ENCODE measurements around the gene CLASRP.

Gene CLASRP

DNA sequence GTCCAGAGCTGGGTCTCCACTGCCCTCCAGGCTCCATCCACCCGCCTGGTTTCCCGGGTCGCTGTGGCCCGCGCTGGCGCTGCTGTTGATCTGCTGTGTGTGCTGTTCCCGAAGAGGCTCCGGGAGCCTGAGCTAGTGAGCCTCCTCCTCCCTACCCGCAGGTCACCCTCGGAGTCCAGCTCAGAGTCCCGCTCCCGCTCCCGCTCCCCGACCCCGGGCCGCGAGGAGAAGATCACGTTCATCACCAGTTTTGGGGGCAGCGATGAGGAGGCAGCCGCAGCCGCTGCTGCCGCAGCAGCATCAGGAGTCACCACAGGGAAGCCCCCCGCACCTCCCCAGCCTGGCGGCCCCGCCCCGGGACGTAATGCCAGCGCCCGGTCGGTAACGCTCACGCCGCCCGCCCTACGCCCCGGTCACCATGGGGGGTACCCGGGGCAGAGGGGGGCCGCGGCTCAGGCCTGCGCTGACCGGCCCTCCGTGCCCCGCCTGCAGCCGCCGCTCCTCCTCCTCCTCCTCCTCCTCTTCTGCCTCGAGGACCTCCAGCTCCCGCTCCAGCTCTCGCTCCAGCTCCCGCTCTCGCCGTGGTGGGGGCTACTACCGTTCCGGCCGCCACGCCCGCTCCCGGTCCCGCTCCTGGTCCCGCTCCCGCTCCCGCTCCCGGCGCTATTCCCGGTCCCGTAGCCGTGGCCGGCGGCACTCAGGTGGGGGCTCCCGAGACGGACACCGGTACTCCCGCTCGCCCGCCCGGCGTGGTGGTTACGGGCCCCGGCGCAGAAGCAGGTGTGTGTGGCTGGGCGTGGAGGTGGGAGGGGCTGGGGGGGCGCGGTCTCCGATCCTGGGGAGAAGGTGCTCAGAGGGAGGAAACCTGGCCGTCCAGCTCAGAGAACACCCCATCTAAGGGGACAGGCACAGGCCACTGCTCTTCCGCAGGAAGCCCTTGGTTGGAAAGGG lies 25.3 kb downstream of the CLASRP start:
- no peak for DNase-seq

DNA sequence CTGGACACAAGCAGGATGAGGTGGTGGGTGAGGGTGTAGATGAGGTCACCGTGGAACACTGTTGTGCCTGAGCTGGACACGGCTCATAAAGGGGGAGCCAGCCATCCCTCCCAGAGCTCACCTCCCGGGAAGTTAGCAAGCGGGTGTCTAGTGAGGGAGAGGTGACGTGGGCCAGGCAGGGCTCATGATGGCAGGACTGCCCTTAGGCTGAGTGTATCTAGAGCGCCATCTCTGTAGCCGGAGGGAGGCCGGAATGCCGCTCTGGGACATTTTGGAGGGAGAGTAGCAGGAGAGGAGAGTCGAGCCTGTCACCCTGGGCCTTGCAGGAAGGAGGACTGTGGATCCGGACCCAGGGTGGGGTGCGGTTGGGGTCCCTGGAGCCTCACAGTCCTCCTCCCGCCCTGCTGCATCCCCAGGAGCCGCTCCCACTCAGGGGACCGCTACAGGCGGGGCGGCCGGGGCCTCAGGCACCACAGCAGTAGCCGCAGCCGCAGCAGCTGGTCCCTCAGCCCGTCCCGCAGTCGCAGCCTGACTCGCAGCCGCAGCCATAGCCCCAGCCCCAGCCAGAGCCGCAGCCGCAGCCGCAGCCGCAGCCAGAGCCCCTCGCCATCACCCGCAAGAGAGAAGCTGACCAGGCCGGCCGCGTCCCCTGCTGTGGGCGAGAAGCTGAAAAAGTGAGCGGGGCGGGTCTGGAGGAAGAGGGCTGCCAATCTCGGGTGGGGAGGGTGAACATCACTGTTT lies 28.2 kb downstream of the CLASRP start:
- no peak for DNase-seq

DNA sequence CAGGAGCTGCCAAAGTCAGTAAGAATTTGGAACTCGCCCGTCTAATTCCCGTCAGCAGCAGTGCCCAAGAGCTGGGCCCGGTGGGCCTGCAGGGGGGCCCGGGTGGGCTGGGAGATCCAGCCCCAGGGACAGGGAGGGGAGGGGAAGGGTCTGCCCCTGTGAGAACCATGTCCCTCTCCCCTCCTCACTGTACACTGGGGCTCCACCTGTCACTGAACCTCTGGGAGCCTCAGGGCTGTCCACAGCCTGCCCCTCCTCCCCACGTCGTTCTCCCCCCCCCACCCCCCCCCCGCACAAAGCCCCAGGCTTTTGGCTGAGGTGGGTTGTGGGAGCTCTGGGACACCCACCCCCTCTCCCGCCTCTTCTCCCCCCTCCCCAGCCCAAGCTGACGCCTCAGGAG lies 29.2 kb downstream of the CLASRP start:
- no peak for DNase-seq

DNA sequence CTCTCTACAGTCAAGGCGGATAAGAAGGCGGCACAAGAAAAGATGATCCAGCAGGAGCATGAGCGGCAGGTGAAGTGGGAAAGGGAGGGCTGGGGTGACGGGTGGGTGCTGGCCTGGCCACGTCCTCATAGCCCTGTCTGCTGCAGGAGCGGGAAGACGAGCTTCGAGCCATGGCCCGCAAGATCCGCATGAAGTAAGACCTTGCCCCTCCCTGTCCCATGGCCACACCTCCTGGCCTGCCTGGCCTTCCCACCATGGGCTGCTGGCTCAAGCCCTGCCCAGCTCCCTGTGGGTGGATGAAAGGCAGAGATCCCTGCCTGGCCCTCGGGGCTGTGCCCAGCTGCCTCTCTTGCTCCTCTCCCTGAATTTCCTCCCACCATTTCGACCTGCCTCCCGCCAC lies 30.2 kb downstream of the CLASRP start:
- DNase-seq = no peak

DNA sequence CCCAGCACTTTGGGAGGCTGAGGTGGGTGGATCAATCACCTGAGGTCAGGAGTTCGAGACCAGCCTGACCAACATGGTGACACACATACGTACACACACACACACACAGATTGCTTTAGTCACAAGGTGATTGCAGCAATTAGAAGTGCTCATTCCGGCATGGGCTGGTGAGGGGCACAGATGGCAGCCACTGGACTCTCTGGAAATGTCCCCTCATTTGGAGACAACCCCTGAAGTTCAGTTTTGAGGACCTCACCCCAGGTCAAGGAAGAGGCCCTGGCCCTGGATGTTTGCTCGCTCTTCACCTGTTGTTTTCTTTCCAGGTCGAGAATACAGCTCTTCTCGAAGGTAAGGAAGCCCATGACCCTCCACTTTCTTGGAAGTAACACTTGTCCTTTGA lies 31.4 kb downstream of the CLASRP start:
- DNase-seq = no peak

DNA sequence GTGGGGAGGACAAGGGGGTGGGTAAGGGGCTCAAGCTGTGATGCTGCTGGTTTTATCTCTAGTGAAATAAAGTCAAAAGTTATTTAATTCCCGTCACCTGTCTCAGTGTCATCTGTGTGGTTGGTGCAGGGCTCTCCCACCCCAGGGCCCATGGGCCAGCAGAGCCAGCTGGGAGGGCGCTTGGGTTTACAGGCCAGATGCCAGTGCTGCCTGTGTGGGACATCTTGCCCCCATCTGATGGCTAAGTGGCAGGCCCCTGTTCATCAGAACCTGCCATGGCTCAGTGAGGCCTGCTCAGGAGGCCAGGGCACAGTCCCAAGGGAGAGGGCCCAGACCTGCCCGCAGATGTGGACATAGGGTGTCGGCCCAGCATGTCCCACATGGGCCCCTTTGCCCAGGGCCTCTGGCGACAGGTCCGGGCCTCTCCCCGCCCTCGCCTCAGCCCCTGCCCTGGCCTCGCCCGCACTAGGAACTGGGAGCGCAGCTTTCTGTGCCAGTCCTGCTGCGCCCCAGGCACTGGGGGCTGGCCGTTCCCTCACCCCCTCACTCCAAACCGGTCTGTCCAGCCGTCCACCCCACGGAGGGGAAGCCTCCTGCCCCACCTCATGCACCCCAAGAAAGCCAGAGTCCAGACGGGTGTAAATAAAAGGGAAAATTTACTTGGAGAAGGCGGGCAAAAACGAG lies 32.2 kb downstream of the CLASRP start:
- DNase-seq = no peak

DNA sequence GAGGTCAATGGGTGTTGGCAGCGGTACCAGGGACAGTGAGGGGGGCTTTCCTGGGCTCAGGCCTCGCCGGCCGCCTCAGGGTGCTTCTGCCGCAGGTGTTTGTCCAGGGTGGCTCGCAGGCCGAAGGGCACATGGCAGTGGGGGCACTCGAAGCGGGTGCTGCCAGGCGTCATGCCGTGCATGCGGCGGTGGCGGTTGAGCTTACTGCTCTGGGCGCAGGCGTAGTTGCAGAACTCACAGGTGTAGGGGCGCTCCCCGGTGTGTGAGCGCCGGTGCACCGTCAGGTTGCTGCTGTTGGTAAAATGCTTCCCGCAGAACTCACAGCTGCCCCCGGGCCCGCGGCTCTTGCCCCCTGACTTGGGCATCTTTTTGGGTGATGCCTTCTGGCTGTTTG lies 32.7 kb downstream of the CLASRP start:
- DNase-seq = no peak

DNA sequence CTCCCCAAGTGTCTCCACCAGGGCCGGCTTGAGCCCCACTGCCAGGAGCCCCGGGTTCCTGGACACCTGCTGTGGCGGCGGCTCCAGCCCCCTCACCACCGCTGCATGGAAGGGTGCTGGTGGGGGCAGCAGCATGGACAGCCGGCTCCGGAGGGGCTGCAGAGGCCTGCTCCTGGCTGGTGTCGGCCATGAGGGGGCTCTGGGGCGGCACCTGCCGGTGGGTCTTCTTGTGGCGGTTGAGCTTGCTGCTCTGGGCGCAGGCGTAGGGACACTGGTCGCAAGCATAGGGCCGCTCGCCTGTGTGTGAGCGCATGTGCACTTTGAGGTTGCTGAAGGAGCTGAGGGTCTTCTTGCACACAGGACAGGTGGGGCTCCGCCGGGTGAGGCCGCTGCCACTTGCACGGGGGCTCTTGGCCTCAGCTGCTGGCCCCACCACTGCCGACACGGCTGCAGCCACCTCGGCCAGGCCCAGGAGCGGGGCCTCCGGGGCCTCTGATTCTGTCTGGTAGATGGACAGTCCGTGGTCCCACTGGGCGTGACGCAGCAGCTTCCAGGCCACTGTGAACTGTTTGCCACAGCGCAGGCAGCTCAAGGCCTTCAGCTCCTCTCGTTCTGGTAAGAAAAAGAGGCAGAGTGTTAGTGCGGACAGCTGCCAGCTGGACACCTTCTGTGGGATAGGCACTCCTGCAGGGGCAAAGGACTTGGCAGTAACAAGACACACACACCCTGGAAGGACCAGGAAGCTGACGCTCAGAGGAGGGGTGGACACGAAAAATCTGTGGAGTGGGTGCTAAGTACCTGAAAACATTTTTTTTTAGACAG lies 33.3 kb downstream of the CLASRP start:
- no peak for DNase-seq

DNA sequence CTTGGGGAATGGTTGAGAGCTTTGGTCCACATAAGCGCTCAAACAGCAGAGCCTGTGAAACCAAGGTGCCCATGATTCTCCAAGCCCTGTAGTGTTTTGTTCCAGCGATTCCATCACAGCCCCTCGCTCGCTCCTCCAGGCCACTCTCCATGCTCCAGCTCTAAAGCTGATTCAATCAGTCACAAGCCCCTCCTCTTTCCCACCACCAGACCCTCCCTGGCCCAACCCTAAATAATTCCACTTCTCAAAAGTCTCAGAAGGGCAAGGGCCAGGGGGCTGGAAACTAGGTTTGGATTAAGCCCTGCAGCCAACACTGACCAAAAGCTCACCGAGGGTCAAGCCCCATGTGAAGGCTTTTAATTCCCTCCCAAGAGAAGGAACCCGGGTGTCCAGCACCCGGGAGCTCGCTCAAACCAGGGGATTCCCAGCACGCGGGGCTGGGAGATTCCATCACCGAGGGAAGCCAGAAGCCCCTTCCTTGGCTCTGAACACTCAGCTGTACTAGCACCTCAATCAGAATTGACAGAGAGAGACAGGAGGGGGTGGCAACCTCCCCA lies 36.0 kb downstream of the CLASRP start:
- no peak for DNase-seq

DNA sequence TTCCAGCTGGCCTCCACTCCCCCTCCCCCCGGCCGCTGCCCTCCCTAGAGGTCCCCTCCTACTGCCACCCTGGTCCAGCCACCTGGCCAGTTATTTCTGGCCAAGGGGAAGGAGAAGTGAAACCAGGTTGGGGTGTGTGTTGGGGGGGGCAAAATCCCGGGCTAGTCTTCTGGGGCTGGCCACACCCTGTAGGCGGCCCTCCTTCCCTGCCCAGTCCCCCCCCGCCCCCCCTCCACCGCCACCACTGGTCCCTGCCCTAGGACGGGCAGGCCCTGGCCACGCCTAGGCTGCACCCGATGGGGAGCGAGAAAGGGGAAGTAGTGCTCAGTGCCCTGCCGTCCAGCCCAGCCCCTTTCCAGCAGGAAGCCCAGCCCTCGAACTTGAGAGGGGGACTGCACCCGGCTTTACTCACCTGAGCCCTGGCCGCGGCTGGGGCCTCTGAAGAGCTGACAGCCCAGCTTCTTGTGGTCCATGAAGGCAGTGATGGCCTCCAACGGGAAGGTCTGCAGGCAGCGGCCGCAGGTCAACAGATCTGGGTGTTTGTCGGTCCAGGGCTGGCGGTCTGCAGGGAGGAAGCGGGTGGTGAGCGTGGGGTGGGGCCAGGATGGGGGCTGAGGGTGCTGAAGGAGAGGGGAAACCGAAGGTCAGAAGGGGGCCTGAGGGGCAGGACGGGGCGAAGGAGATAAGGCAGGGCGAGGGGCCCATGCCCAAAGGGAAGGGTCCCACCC lies 36.6 kb downstream of the CLASRP start:
- peak; percentile 90 for DNase-seq

DNA sequence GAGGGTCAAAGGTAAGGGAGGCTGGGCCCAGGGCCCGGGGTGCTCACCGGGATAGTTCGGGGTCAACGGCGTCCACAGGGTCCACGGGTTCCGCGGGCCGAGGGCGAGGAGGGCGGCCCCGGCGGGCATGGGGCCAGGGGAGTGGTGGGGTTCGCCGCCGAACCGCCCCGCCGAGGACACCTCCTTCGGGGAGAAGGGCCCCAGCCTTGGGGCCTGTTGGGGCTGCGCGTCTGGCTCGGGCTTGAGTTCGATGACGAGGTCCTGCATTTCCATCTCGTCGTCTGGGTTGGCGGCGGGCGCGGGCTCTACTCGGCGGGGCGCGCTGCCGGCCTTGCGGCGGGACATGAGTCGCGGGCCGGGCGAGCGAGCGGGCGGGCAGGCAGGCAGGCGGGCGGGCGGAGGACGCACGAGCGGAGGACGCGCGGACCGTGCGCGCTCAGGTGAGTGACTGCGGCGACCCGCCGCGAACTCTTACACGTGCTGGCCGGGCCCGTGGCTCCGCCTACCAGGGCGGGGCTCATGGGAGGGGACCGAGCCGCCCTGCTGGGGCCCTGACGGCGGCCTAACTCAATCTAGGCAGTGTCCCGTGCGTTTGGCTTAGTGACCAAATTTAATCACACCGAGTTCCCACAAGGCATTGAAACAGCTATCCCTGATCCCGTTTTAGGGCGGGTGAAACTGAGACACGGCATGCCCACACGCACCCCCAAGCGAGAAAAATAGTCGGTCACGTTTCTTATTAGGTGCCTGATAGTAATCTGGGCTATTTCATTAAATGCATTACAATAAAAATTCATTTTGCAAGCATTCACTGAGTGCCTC lies 37.4 kb downstream of the CLASRP start, which contains the start of gene ZNF296:
Gene ZNF296 (minus strand): TSS at position 450 of the 822 bp plus-strand sequence. CDS start 105 bp downstream, at position 345.
- peak; percentile 80 for DNase-seq

DNA sequence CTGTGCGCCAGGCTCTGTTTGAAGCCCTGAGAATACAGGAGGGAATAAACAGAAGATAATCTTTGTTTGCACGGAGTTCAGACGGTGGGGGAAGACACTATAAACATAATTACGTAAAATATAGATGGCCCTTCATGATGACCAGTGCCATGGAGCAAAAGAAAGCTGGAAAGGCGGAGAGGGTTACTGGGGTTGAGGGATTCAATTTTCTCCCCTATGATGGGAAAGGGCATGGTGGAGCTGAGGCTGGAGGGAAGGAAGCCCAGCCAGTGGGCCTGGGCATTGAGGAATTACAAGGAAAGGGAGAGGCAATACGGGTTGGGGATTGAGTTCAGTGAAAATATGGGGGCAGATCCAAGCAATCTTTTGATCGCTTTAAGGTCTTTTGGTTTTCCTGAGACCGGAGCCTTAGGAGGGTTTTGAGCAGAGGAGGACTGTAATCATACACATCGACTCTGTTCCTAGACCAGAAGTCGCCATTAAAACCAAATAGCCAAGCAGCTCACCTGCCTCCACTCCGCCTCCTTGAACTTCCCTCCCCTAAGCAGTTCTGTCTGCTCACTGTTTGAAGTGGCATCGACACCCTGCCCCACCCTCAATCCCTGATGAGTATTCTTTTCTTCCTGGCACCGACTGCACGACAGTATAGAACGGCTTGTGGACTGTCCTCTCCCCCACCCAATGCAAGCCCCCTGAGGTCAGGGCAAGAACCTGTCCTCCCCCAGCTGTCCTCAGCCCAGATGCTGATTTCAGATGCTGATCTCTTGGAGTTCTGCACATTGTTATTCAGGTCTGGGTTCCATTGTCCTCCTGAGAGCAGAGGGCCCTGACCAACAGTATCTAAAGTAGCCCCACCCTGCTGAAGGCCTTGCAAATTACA lies 38.2 kb downstream of the CLASRP start:
- DNase-seq = no peak

DNA sequence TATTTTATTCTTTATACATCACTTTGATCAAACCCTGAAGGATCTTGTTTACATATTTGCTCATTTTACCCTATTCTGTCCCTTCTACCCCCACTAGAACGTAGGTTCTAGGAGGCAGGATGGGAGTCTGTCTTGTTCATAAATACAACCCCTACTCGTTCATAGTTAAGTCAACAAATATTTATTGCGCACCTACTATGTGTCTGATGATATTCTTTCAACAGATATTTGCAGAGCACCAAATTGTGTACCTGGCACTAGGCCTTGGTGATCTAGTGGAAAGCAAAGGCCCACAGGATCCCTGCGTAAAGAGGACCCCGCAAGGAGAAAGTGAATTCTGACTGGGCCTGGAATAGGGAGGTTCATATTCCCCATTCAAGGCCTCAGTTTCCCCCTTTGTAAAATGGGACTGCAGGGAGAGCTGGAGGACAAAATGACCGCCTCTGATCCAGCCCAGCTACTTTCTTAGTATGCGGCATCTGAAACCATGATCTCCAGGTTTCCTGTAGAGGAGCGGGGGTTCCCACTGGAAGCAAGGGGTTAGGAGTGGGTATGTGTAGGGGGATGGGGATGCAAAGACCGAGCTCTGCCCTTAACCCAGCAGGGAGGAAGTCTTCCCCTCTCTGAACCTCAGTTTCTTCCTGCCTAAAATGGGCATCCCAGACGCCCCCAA lies 39.7 kb downstream of the CLASRP start:
- no peak for DNase-seq

DNA sequence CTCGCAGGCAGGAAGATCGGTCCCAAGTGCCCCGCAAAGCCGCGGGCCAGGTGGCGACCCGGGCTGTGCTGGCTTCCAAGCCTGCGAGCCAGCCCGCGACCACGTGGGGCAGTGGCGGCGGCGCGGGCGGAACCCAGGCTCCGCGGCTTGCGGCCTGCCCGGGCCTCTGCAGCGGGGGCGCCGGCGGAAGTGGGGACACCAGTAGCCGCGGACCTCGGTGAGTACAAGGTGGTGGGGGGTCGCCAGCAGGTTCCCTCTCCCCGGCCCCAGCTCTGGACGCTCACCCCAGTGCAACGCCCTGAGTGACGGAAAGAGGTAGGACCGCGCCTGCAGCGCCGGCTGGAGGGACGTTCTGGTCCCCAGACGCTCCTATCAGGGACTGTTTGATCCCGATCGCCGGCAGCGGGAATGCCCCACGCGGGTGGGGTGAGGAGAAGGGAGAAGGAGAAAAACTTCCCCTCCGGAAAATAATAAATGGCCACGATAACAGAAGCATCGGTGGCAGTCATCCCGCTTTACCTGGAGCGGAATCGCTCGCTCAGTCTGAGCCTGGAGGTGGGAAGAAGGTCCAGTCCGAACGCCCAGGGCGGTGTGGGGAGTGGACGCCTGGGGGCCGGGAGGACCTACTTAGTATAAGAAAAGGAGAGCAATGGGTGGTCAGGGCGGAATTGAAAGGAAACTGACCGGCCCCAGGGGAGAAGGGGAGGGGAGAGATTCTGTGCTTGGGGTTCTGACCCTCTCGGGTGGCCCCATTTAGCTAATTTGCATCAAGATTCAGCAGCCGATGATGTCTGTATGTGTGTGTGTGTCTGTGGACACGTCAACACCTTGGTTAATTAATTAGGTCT lies 40.4 kb downstream of the CLASRP start, which contains the start of gene GEMIN7:
Gene GEMIN7 (plus strand): TSS at position 198 of the 848 bp plus-strand sequence. CDS start 10,855 bp downstream, outside the sequence.
- DNase-seq = peak; percentile 77

DNA sequence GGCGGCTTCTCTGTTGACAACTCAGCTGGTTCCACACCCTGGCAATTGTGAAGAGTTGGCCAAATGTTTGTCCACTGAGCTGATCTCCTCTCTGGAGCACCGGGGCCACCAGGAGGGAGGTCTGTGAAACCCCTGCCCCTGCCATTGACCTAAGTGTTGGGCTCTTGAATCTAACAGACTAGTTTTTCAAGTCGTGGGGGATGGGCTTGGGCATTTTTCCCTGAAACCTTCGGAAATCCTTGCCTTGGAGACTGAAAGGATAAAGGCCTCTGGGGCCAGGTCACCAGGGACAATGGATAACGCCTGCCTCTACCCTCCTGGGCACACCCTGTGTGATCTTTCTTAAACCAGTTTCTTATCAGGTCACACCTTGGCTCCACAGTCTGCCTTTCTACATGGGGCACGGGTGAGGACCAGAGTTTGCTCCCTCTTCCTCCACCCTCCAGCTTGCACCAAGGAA lies 41.1 kb downstream of the CLASRP start:
- no peak for DNase-seq

DNA sequence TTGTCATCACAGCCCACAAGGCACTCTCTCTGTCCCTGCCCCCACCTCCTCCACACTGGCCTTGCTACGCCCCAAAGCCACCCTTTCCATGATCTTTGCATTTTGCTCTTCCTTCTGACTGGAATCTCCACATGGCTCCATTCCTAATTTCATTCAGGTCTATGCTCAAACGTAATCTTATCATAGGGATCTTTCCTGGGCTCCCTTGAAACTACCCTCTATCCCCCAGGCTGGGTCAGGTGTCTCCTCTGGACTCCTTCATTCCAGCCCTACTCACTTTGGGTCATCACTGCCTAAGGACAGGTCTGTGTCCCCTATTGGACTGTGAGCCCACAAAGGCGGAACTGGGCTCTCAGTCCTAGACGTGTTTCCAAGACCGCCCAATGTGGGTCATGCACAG lies 43.3 kb downstream of the CLASRP start:
- no peak for DNase-seq

DNA sequence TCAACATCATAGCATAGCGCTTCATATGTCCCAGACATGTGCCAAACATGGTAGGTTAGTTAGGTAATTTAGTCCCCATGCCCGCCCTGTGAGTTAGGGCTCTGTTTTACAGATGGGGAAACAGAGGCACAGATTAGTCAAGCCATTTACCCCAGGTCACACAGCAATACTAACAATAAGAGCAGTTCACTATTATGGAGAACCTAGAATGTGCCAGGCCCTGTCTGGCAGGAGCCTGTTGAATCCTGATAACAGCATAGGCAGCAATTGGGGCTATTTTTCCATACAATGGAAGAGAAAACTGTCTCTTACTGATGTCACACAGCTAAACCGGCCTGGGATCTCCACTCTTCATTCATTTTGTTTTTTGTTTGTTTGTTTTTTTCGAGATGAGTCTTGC lies 47.6 kb downstream of the CLASRP start:
- no peak for DNase-seq

DNA sequence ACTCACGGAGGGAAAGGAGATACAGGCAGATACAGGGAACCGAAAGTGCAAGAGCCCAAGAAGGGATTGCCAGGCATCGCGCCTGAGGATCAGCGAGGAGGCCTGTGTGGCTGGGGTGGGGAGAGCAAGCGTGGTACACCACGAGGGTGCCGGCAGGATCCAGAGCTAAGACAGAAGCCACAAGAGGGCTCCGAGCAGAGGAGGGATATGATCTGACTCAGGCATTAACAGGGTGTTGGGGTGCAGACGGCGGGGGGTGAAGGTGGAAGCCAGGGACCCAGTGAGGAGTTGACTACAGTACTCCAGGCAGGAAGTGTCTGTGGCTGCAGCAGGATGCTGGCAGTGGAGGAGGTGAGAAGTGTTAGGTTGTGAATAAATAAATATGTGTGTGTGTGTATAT lies 48.7 kb downstream of the CLASRP start:
- DNase-seq = peak; percentile 77

Data from CD4-positive, alpha-beta T cell treated with Interleukin-15 for 1 hour (primary cell).